HG02885 (cell line): ENCODE data around the gene FIG4.
"Not testable (repeated sequence)": the region's sequence is repeated elsewhere in the genome, so short reads cannot be mapped to it uniquely, and the experiment has no call there.

Experiments used
- ATAC-seq: cut with Tn5 transposase; IDR thresholded peaks from one replicate; pipeline ENCODE4 v1.9.1; 2021; ENCODE audit warnings: mild to moderate bottlenecking; ENCODE audit not compliant: unreplicated experiment, poor library complexity

FIG4 gene

DNA sequence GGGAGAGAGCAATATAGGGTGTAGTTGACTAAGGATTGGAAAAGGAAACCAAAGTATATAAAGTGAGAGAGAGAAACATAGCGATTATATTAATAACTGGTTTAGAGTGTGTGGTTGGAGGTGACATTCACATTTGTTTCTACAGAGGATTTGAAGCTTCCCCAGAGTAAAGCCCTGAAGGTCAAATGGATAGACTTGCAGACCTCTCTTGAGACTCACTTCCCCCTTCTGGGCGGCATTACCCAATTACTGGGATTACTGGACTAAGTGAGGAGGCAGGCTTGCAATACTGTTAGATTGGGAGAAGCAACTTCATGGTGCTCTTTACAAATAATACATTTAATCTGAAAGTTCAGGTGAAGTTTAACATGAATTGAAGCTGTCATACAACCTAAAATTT lies 10.7 kb downstream of the FIG4 start:
- ATAC-seq: no peak

- ATAC-seq: no peak
Measured at GRCh38 chr6:109702791-109703190, 11.7 kb downstream of the FIG4 start.

- ATAC-seq: peak; percentile 91
Measured at GRCh38 chr6:109705258-109705657, 14.2 kb downstream of the FIG4 start.

DNA sequence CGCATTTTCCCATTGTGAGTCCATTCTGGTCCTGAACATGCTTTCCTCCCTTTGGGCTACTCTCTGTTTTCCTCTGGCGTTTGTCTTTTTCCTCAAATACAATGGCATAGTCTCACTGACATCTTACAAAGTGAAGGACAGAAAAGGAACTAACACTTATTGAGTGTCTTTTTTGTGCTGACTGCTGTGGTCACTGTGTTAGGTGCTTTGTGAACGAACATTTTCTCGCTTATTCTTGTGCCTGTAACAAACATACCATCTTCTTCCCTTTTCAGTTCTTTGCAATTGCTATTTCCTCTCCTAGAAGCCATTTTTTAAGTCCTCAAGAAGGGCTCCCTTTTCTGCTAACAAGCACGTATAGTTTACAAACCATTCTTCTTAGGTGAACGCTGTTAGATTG lies 15.4 kb downstream of the FIG4 start:
- ATAC-seq: no peak

DNA sequence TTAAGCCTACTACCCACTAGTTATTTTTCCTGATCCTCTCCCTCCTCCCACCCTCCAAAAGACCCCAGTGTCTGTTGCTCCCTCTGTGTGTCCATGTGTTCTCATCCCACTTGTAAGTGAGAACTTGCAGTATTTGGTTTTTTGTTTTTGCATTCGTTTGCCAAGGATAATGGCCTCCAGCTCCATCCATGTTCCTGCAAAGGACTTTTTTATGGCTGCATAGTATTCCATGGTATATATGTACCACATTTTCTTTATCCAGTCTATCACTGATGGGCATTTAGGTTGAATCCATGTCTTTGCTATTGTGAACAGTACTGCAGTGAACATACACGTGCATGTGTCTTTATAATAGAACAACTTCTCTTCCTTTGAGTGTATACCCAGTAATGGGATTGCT lies 17.0 kb downstream of the FIG4 start:
- not testable (repeated sequence) for ATAC-seq

GRCh38 chr6:109713097-109713496 lies 22.0 kb downstream of the FIG4 start:
- no peak for ATAC-seq

DNA sequence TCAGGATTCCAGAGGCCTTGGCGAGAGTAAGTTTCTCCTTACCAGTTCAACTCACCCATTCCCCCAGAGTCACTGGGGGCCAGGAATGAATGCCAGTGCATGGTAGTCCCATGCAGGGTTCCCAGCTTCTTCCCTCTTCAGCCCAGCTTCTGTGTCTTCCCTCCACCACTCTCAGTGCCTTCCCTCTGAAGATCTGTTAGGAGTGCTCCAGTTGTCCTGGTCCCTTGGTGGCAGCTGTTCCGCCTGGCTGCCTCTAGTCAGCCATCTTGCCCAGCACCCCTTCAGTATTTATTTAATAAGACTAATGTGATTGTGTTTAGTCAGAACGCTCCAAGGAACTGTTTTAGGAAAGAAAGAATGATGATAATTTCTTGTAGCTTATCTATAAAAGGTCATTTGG lies 23.1 kb downstream of the FIG4 start:
- no peak for ATAC-seq

- ATAC-seq: no peak
Measured at GRCh38 chr6:109714611-109715010, 23.5 kb downstream of the FIG4 start.

GRCh38 chr6:109715616-109716015 lies 24.5 kb downstream of the FIG4 start:
- ATAC-seq: no peak

DNA sequence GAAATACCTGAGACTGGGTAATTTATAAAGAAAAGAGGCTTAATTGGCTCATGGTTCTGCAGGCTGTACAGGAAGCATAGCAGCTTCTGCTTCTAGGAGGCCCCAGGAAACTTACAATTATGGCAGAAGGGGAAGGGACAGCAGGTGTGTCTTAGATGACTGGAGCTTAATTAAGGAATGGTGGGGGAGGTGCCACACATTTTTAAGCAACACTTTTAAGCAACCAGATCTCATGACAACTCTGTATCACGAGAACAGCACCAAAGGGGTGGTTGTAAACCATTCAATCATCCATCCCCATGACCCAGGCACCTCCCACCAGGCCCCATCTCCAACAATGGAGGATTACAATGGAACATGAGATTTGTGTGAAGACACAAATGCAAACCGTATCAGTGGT lies 26.9 kb downstream of the FIG4 start:
- no peak for ATAC-seq

DNA sequence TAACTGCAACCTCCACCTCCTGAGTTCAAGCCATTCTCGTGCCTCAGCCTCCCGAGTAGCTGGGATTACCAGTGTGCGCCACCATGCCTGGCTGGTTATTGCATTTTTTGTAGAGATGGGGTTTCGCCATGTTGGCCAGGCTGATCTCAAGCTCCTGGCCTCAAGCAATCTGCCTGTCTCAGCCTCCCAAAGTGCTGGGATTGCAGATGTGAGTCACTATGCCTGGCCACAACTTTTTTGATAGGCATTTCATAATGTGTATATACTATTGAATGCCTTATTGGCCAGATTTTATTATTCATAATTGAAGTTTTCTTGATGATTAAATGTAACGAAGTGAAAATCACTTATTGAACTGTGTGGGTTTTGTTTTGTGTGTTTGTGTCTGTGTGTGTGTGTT lies 27.9 kb downstream of the FIG4 start:
- no peak for ATAC-seq

DNA sequence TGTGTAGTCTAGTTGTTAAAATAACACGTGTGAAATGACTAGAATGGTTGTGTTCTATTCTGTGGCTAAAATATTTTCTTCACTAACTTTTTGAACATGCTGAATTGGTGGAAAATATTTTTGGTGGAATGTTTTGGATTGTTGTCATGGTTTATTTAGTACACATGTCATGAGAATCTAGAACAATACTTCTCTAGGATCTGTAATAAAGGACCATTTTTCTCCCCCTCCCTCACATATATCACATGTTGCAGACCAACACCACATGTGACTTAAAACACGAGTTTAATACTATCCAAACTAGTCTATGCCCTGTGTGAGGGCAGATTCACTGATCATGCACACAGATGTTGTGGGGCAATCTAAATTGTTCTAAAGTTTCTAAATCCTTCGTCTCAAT lies 29.2 kb downstream of the FIG4 start:
- no peak for ATAC-seq

- no peak for ATAC-seq
Measured at GRCh38 chr6:109722011-109722410, 30.9 kb downstream of the FIG4 start.

- no peak for ATAC-seq
Measured at GRCh38 chr6:109722564-109723254, 31.6 kb downstream of the FIG4 start.

DNA sequence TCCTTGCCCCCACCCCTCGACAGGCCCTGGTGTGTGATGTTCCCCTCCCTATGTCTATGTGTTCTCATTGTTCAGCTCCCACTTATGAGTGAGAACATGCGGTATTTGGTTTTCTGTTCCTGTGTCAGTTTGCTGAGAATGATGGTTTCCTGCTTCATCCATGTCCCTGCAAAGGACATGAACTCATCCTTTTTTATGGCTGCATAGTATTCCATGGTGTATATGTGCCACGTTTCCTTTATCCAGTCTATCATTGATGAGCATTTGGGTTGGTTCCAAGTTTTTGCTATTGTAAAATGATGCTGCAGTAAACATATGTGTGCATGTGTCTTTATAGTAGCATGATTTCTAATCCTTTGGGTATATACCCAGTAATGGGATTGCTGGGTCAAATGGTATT lies 34.2 kb downstream of the FIG4 start:
- ATAC-seq: not testable (repeated sequence)

DNA sequence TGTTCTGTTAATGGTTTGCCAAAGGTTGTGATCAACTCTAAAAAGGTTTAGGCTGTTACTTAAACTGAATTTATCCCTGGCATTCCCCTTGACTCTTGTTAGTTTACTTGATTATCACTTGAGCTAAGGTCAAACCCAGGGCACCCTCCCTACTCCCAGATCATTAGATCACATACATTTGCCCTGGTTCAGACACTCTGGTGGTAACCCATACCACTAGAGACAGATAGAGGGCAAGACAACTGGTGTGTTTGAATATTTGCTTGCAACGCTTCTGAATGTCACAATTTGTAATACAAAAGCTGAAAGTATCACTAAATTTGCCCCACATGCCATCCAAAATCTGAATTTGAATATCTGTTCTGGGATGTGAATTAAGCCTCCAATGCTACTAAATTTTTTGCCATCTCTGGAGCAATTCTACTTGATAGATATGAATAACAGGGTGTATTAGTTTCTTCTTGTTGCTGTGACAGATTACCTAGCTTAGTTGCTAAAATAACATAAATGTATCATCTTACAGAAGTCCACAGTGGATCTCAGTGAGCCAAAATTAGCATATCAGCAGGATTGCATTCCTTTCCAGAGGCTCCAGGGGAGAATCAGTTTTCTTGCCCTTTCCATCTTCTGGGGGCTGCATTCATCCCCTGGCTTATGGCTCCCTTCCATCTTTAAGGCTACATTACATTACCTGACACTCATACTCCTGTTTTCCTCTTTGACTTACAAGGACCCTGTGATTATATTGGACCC lies 45.4 kb downstream of the FIG4 start:
- no peak for ATAC-seq

DNA sequence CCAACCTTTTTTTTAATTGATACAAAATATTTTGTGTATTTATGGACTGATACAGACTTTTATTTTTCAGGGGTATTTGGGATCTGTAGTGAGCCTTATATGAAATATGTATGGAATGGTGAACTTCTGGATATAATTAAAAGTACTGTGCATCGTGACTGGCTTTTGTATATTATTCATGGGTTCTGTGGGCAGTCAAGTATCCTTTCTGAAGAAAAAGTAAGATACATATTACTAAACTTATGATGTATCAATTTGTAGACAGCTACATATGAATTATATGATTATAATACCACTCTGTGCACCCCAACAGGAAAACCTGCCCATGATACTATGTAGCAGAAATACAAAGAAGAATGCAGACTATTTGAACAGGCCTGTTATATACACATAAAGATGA lies 47.2 kb downstream of the FIG4 start:
- ATAC-seq: no peak

DNA sequence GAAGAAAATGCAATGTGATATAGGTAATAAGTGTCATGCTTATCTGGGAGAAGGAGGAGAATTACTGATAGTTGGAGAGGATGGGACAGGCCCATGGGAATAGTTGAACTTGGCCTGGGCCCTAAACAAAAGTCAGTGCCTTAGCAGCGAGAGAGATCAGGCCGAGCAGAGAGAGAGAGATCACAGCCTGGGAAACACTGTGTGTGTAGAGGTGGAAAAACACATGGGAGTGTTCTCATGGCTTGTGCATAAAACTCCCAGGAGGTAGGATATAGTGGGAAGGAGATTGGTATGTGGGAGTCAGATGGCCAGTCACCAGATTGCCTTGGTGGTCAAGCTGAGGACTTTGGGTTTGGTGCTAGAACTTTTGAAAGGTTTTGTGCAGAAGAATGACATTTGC lies 47.6 kb downstream of the FIG4 start:
- ATAC-seq: no peak

GRCh38 chr6:109739686-109740085 lies 48.6 kb downstream of the FIG4 start:
- no peak for ATAC-seq

GRCh38 chr6:109740787-109741186 lies 49.7 kb downstream of the FIG4 start:
- no peak for ATAC-seq

- ATAC-seq: no peak
Measured at GRCh38 chr6:109743739-109744138, 52.6 kb downstream of the FIG4 start.

- ATAC-seq: not testable (repeated sequence)
Measured at GRCh38 chr6:109744779-109745178, 53.7 kb downstream of the FIG4 start.
